ENCODE measurements around the gene LHPP.

- no peak for TF ChIP-seq POLR2A (IDR thresholded peaks at IDR 0.05; ENCODE audit: low read depth, low read length)
- TF ChIP-seq TAF1 (IDR thresholded peaks at IDR 0.05; ENCODE audit: borderline replicate concordance, low read depth, low read length) = no peak
Observed at GRCh38 chr10:124532106-124532641, 70.6 kb downstream of the LHPP start.

All from GM12892 (cell line).